Ecto neural progenitor cell (in vitro differentiated cells): ENCODE data around the gene TRIM71.

Source experiments
- DNase-seq: peaks from one replicate; pipeline ENCODE4 v3.0.0-alpha.2; 2018; ENCODE audit warnings: low spot score

The TRIM71 gene

DNA sequence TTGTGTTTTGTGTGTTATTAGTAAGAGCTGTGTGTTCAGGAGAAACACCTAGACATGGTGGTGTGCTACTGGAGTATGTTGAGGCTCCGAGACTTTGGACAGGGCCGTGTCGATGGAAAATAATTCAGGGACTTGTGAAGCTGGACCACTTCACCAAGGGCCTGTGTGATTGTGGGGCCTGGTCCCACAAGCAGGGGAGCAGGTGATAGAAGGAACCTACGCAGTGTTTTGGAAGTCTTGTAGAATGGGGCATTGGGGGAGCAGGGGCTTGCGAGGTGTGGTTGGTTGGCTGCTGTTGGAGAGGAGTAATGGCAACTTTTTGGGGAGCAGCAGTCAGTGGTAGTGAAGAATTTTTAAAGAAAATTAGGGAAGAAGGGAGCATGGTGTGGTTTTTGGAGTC lies 48.7 kb downstream of the TRIM71 start:
- DNase-seq = no peak

DNA sequence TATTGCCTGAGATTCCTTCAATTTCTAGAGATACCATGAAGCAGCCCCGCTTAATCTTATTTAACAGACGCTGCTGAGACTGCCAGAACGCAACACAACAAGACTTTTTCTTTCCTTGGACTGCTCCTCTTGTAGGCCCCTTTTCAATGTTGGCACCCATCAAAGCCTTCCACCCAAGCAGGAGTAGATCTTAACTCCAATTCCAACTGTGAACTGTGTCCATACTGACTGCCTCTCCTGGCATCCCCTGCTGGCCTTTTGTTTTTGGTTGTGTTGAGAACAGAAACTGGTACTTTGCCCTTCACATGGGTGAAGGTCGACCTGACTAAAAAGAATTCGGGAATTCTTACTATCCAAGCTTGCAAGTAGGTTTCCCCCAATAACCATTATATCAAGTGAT lies 50.2 kb downstream of the TRIM71 start:
- no peak for DNase-seq

DNA sequence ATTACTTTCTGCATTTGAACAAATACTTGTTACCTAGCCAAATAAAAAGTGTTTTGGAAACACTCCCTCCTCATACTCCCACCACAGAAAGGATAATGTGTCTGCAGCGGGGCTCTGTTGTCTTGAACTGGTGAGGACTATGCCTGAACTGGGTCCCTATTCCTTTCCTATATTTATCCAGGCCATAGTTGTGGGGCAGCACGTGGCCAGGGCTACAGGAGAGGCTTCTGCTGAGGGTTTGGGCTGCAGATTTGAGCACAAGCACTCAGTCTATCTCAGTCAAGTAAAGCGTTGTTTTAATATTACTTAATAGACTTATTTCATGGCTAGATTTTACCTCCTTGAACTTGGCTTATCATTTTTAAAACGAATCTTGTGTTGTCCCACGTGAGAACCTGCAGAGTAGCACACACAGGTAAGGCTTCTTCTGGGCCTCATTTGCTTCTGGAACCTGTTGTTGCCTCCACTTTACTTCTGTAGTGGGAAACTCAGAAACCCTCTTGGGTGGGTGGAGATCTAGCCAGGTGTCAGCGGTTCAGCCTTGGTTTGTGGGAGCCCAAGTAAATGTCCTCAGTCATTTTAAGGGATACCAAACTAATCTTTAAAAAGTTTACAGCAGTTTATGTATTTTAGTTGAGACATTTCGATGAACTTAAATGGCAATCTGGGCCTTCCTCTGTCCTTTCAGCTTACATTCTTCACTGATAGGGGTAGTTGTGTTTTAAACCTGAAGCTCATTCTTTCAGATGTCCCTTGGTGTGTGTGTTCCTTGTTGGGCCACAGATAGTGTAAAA lies 51.1 kb downstream of the TRIM71 start:
- no peak for DNase-seq

DNA sequence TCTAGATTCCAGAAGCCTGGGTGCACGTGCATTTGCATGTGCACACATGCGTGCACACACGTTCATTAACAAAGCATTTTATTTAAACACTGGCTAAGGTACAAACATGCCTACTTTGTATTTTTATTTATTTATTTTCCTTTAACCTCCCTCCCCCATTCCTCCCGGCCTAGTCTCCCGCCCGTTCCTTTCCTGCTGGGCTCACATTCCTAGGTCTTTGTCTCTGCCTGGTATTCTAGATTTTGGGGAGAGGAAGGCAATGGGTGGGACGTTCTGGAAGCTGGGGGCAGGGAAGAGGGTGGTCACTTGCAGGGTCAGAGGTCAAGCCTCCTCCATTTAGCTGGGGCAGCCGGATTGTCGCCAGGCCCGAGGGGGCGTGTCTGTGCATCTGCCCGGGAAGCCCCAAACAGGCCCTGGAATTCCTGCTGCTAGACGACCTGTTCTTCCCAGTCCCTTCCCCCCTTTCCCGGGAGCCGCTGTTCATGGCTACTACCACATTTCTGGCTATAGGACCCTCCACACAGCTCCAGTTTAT lies 51.8 kb downstream of the TRIM71 start:
- peak; percentile 96 for DNase-seq

DNA sequence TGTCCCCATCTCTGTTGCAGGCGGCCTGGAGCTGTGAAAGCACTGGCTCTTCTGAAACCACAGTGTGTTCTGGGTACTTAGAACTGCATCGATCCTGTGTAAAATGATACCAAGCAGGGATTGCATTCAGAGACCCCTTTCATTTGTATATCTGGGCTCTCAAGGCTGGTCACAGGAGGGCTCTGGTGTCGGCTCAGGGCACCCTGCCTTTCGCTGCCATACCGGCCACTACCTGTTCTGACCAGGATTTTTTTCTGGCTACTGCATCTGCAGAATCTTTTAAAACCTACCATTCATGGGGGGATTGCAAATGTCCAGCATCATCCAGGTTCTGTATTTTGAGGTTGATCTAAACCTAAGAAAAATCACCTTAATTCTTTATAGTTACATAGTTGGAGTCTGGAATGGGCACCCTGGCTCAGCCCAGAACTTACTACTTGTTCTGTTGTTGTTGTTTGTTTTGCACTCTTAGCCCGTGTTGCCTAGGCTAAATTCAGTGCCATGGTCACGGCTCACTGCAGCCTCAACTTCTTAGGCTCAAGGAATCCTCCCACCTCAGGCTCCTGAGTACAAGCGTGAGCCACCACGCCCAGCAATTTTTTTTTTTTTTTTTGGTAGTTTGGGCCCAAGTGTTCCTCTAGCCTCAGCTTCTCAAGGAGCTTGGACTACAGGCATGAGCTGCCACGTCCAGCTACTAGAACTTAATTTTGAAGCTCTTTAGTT lies 52.7 kb downstream of the TRIM71 start:
- DNase-seq = no peak

DNA sequence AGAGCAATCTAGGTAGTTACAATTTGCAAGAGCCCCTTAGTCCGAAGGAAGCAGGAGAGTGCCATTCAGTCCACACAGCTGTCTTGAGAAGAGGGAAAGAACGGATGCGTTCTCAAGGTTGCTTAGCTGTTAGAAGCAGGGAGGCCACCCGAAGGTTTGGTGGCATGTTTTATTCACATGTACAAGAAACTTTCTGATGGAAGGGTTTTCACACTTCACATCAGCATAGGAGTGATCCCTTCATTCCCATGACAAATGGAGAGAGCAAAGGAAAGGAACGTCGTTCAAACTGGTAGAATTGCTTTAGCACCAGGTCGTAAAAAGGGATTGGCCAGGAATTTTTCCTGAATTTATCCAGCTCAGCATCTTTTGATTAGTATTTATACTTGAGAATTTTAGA lies 53.5 kb downstream of the TRIM71 start:
- no peak for DNase-seq

DNA sequence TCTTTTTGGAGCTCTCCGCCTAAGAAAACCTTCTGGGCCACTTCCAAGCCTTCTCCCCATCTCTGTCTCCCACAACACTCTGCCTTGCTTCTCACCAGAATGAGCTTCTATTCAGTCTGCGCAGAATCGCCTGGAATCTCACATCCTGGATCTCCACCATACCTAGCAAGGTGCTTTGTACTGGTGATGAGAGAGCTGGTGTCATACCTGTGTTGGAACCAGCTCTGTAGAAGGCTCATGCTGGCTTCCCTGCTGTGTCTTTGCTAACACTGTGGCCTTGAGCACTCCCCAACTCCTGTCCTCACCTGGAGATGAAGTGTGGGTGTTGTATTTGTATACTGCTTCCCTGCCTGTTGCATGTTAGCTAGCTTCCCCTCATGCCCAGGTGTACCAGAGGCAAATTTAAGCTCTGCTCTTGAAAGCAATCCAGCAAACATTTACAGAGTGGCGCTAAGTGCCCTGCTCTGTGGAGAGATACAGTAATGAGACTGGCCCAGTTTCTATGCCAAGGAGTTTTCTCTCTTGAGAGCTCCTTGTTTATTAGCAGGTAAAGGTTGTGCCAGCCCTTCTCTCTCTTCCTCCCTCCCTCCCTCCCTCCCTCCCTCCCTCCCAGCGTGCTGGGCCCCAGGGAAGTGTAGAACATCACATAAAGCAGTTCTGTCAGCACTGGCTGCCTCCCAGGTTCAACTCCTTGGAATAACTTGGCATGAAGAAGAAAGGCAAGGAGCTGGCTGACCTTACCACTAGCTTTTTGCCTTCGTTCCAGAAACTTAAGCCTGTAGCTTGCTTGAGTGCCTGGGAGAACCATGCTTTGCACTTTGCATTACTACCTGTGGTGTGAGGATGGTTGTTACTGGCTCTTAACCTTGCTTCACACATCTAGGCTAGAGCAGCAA lies 54.9 kb downstream of the TRIM71 start:
- DNase-seq = no peak

DNA sequence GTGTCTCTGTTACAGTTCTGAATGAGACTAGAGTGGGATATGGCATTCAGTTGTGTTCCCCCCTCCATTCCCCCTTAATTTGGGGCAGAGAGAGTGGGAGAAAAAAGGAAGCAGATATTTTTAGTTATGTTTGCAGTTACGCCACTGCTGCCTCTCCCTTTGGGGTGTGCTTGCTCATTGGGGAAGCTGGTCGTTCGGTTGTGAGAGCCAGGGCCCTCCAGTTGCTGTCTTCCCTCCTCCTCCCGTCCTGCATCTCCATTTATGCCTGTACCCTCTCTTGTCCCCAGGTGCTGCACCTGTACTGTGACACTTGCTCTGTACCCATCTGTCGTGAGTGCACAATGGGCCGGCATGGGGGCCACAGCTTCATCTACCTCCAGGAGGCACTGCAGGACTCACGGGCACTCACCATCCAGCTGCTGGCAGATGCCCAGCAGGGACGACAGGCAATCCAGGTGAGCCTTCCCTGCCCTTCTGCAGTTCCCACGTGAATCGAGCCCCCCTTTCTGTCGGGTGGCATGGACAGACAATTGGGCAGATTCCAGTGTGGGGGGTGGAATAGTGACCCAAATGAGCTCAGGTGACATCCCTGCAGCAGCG lies 55.8 kb downstream of the TRIM71 start:
- DNase-seq = no peak

DNA sequence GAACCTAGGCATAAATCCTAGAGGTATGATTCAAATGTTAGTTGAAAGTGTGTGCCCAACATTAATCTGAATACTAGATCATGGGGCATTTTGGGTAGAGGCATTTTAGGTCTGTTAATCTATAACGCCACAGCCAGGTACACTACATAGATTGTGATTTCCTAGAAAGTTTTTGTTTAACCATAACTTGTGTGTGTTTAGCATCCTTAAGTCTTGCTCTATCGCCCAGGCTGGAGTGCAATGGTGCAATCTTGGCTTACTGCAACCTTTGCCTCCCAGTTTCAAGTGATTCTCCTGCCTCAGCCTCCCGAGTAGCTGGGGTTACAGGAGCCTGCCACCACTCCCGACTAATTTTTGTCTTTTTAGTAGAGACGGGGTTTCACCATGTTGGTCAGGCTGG lies 59.1 kb downstream of the TRIM71 start:
- DNase-seq = no peak

DNA sequence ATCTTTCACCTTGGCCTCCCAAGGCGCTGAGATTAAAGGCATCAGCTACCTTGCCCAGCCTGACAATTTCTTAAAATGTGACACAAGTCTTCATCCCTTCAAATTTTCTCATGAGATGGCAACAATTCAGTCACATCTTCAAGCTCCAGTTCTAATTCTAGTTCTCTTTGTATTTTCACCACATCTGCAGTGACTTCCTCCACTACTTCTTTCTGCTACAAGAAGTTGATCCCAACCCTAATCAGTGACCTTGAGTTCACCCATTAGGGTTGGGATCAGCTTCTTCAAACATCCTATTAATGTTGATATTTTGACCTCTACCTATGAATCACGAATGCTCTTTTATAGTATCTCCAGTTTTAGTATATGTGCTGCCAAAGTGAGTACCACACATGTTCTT lies 59.8 kb downstream of the TRIM71 start:
- DNase-seq = no peak

DNA sequence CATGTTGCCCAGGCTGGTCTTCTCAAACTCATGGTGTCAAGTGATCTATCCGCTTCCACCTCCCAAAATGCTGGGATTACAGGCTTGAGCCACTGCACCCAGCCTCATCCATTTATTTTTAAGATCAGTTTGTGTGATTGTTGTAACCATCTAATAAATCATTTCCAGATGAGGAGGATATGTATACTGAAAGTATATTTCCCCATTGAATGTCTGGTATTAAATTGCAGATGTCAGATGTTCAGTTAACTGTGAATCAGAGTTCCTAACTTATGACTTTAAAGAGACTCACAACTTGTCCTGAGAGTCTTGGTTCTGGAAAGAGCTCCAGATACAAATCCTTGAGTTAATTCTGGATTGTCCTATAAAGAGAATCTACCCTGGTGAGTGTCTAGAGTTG lies 62.4 kb downstream of the TRIM71 start:
- DNase-seq = no peak

DNA sequence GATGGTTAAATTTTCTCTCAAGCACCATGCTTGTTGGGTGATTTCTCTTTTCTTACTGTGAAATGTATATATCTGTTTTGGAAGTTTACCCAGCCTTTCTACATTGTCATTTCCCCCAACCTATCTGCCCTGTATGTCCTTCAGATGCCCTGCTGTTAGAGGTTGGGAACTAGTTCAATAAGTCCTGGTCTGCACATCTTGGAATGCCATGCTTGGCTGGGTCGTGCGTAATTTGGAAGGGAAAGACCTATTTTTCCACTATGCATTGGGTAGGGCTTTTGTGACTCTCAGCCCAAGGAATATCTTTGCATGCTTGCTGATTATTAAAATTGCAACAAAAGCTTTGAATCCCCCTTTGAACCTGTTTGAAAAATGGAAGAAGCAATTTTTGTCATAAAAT lies 63.8 kb downstream of the TRIM71 start:
- DNase-seq = no peak

DNA sequence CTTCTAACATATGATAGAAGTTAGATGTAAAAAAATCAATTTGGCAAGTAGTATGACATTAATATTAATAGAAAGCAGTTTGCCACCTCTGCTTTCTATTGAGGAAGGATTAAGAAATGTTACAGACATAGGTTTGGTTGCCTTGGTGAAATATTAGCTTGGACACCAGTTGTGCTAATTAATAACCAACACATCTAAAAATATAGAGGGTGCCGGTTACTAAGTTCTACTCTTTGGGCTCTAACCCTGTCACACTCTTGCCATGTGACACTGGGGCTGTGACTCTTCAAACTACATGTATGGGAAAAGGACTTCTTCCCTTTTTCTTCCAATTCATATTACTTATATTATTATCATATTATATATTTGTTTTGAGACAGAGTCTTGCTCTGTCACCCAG lies 64.4 kb downstream of the TRIM71 start:
- DNase-seq = no peak

DNA sequence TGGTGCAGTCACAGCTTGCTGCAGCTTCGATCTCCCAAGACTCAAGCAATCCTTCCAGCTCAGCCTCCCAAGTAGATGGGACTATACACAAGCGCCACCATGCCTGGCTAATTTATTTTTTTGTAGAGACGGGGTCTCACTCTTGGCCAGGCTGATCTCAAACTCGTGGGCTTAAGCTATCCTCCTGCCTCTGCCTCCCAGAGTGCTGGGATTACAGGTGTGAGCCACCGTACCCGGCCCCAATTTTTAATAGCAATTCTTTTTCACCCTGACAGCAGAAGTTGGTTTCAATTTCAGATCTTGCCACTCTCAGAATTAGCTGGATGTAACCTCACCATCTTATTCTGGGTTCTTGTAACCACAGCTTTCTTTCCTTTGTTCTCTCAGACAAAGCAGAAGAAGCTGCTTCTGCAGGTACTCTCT lies 64.8 kb downstream of the TRIM71 start:
- no peak for DNase-seq

DNA sequence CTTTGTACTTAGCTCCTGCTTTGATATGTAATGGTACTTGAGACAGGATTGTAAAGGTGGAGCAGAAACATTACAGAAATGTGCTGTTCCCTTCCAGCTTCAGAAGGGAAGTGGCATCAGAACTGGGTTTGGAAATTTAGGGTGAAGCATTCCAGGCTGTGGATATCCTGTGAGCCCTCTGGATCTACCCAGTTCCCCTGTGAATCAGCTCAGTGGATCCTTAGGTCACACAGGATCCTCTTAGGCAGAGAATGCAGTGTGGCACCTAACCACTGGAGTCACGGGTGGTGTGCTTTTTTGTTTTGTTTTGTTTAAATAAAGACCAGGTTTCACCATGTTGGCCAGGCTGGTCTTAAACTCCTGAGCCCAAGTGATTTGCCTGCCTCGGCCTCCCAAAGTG lies 66.0 kb downstream of the TRIM71 start:
- DNase-seq = no peak

DNA sequence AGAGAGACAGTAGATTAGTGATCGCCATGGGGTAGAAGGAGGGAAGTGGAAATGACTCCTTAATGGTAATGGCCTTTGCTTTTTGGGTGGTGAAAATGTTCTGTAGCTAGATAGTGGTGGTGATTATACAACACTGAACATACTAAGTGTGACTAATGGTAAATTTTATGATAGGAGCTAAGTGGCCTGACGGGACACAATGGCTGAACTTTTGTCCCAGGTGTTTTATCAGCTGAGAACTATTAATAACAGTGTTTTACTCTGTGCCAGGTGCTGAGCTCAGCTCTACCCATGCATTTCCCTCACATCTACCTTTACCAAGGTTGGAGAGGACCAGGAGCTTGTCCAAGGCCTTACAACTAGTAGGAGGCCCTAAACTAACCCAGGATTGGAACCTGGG lies 66.8 kb downstream of the TRIM71 start:
- DNase-seq = no peak

DNA sequence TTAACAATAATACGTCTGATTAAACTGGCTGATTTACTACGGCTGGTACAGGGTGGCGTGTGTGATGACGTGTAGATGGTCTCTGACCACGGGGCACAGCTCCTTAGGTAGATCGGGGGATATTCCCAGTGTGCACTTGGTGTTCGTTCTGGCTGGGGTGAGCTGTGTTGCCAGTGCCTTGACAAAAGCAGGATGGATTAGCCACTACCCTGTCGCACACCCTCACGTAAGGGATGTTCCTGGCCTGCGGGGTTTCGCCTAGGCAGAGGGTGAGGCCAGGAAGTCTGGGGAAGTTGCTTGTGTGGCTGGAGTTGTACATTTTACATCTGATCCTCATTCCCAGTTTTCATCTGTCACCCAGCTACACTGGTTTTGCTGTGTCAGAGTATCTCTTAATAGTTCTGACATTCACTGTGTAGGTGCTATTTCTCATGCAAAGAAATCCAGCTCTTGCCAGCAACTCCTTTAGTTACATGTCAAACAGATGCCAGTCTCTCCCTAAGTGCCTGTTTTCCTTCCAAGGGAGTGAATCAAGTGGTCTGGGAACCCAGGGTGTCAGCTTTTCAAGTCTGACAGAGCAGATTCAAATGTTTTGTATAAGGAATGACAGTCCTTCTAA lies 67.6 kb downstream of the TRIM71 start:
- no peak for DNase-seq

DNA sequence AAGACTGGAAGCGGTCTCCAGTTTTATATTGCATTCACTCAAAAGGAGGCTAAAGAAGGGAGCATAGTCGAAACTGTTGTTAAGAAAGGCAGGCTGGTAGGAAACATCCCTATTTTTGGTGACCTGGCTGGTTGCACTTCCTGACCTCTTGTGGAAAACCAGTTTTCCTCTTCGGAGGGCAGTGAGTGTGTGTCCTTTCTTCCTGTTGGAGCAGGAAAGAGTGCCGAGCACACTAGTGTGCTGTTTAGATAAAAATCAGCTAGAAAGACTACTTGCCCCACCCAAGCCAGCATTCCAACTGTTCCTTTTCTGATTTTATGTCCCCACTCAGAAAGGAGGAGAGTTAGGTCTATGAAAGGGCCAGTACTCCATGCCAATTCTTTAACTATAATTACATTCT lies 68.5 kb downstream of the TRIM71 start:
- no peak for DNase-seq

DNA sequence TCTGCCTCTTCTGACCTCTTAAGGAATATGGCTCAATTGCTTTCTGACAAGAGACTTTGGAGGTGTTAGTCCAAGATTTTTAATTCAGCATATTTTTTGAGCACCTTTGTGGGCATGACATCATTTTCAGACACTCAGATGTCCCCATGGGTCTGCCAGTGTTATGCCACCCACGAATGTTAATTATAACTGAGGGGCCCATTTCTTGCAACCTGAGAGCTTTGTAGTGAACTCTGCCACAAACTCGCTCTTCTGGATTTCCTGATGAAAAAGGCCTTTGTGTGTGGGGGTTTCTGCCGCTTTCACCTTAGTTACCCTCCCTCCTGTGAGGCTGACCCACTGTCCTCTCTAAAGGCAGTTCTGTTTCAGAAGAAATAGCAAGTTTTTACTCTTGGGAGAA lies 69.1 kb downstream of the TRIM71 start:
- DNase-seq = no peak

DNA sequence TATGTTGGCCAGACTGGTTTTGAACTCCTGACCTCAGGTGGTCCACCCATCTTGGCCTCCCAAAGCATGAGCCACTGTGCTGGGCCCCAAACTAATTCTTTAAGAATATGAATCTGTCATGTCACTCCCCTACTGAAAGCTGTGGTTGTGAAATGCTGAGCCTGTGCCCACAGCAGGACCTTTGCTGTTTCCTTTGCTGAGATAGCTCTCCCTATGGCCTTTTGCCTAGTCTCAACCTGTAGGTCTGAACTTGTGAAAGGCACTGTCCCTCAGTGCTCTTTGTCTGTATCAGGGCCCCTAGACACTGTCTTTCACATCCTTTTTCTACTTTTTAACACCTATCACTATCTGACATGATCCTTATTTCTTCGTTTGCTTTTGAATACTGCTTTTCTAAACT lies 70.9 kb downstream of the TRIM71 start:
- DNase-seq = no peak

DNA sequence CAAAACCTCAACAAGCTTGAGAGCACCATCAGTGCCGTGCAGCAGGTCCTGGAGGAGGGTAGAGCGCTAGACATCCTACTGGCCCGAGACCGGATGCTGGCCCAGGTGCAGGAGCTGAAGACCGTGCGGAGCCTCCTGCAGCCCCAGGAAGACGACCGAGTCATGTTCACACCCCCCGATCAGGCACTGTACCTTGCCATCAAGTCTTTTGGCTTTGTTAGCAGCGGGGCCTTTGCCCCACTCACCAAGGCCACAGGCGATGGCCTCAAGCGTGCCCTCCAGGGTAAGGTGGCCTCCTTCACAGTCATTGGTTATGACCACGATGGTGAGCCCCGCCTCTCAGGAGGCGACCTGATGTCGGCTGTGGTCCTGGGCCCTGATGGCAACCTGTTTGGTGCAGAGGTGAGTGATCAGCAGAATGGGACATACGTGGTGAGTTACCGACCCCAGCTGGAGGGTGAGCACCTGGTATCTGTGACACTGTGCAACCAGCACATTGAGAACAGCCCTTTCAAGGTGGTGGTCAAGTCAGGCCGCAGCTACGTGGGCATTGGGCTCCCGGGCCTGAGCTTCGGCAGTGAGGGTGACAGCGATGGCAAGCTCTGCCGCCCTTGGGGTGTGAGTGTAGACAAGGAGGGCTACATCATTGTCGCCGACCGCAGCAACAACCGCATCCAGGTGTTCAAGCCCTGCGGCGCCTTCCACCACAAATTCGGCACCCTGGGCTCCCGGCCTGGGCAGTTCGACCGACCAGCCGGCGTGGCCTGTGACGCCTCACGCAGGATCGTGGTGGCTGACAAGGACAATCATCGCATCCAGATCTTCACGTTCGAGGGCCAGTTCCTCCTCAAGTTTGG lies 72.9 kb downstream of the TRIM71 start:
- no peak for DNase-seq
